Ramos (cell line): Measurements from ENCODE around the gene STEAP4.

ENCODE experiments used
- in situ Hi-C: fragments of 300-500 bp; cut with MboI; formaldehyde crosslinking; loops from one replicate; pipeline ENCODE4 v1.14.3; 2022; ENCODE audit warnings: low sequenced_read_pairs; ENCODE audit not compliant: unreplicated experiment

The STEAP4 gene

DNA sequence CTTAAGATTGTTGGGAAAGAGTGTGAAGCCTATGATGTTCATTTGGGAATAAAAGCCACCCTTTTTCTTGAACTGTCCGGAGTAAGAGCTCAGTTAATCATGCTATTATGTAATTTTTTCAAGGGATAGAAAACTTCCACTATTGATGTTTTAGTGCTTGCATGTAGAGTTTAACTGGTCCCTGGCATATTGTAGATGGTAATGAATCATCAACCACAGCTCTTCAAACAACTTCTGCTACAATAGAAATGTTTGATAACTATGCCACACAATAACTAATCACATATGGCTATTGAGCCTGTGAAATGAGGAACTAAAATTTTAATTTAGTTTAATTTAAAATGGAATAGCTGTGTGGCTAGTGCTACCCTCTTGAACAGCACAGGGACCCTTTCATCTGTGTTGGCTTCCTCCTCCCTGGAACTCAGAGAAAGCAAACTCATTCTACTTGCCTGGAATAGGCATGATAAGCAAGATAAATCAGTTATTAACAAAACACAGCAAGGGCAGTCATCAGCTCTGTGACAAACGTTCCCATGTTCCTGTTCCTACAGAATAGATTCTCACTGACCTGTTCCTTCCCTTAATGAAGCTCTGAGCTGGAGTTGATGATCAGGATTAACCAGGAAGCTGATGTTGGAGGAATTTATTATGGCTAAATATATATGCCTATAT, 82.0 kb downstream of the STEAP4 start:
- in situ Hi-C loops: no loop called here

DNA sequence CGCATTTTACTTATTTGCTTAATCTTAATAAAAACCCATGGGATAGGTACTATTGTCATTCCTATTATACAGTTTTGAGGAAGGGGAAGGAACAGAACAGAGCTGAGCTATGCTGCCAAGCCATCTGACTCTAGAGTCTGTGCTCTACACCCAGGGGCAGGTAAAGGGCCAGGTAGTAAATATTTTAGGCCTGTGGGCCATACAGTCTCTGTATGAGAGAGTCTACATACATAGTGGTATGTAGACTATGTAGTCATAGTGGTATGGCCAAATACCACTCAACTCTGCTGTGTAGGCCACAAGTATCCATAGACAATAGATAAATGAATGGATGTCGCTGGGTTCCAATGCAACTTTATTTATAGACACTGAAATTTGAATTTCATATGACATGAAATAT, 83.4 kb downstream of the STEAP4 start:
- in situ Hi-C loops: no loop called here
